Calu3 (cell line): ENCODE results near the gene ARHGEF7. TPM values are rescaled to one million over a fixed set of nuclear protein-coding genes. Genes with fewer than 3 reads are reported as not detected.

ENCODE experiments used
- BruUV-seq: library from RNA; stranded (reverse); fragments of 400-500 nt; replicated peaks from 2 replicates; lab custom pipeline; 2021; lab: Mats Ljungman, UMichigan
- CTCF ChIA-PET: fragments of 300-600 bp; sonication (Branson Sonifier 250); formaldehyde crosslinking; loops from one replicate; lab custom pipeline; 2022; ENCODE audit warnings: antibody characterized with exemption; lab: Charles Lee
- DNase-seq: peaks from one replicate; pipeline ENCODE4 v3.0.0; 2022
- H3K27ac Mint-ChIP-seq: one replicate; pipeline ENCODE4 v1.8.0; 2022; ENCODE audit warnings: mixed read lengths; ENCODE audit not compliant: unreplicated experiment
- H3K27me3 Mint-ChIP-seq: one replicate; pipeline ENCODE4 v1.8.0; 2022; ENCODE audit warnings: mixed read lengths; ENCODE audit not compliant: unreplicated experiment
- H3K36me3 Mint-ChIP-seq: one replicate; pipeline ENCODE4 v1.8.0; 2022; ENCODE audit warnings: mild to moderate bottlenecking, moderate library complexity, mixed read lengths; ENCODE audit not compliant: insufficient read depth, unreplicated experiment
- H3K4me1 Mint-ChIP-seq: one replicate; pipeline ENCODE4 v1.8.0; 2022; ENCODE audit warnings: mild to moderate bottlenecking, low read depth, mixed read lengths; ENCODE audit not compliant: unreplicated experiment
- H3K4me3 Mint-ChIP-seq: one replicate; pipeline ENCODE4 v1.8.0; 2022; ENCODE audit warnings: mild to moderate bottlenecking, low read depth, moderate library complexity, mixed read lengths; ENCODE audit not compliant: unreplicated experiment
- H3K9me3 Mint-ChIP-seq: one replicate; pipeline ENCODE4 v1.8.0; 2022; ENCODE audit warnings: low read depth, mixed read lengths; ENCODE audit not compliant: unreplicated experiment
- intact Hi-C: fragments of 100-400 bp; cut with micrococcal nuclease; formaldehyde crosslinking; loops from one replicate; pipeline ENCODE4 v1.10.0; 2022; ENCODE audit not compliant: unreplicated experiment
- total RNA-seq: library from RNA; stranded (reverse); gene quantifications from 2 replicates; pipeline ENCODE4 v1.2.3, GENCODE V29; 2022
- TF ChIP-seq, protein P1 (sequence below): fragments of 200-600 bp; IDR thresholded peaks from one replicate; pipeline ENCODE4 v1.8.0; 2022; ENCODE audit warnings: antibody characterized with exemption; ENCODE audit not compliant: unreplicated experiment

ARHGEF7 gene
- total RNA-seq, 1 experiment from 2014 or later = 17.7 TPM

DNA sequence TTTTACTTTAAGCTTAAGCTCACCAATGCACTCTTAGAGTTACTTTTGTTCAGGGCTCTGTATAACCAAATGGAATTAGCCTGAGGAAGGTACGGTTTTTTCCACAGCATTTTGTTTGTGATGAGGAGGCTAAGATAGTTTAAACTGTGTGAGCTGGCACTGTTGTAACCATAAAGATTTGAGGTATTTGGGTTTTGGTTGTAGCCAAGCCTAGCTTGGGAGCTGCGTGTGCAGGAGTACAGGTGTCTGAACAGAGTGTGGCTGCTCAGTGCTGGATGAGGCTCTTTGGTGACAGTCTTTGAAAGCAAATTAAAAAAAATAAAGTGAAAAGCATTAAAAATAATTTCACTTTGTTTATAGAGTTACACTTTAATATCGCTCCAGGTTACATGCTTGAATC, 56.0 kb downstream of the ARHGEF7 start:
- H3K4me1 Mint-ChIP-seq = peaks cover 9% of the 10 kb centered on the region
- H3K27me3 Mint-ChIP-seq = no peaks in the 10 kb centered on the region
- BruUV-seq = no TSS peak
- no peaks in the 10 kb centered on the region for H3K36me3 Mint-ChIP-seq
- no peak overlapping the region for H3K4me3 Mint-ChIP-seq
- CTCF ChIA-PET = no interaction called here
- DNase-seq = no peak
- H3K27ac Mint-ChIP-seq = no peak overlapping the region
- TF ChIP-seq, protein P1, sequence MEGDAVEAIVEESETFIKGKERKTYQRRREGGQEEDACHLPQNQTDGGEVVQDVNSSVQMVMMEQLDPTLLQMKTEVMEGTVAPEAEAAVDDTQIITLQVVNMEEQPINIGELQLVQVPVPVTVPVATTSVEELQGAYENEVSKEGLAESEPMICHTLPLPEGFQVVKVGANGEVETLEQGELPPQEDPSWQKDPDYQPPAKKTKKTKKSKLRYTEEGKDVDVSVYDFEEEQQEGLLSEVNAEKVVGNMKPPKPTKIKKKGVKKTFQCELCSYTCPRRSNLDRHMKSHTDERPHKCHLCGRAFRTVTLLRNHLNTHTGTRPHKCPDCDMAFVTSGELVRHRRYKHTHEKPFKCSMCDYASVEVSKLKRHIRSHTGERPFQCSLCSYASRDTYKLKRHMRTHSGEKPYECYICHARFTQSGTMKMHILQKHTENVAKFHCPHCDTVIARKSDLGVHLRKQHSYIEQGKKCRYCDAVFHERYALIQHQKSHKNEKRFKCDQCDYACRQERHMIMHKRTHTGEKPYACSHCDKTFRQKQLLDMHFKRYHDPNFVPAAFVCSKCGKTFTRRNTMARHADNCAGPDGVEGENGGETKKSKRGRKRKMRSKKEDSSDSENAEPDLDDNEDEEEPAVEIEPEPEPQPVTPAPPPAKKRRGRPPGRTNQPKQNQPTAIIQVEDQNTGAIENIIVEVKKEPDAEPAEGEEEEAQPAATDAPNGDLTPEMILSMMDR = no peak
- intact Hi-C loops = no loop called here
- no peaks in the 10 kb centered on the region for H3K9me3 Mint-ChIP-seq

DNA sequence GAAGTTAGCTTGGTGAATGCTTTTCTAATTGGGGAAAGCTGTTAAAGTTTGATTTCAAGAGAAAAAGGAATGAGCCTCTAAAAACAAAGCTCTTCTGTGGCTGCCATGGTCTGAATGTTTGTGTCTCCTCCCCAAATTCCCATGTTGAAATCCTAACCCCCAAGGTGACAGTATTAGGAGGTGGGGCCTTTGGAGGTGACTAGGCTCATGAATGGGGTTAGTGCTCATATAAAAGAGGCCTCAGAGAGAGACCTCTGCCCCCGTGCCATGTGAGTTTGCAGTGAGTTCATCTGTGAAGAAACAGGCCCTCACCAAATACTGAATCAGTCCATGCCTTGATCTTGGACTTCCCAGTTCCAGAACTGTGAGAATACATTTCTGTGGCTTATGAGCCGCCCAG, 56.5 kb downstream of the ARHGEF7 start:
- CTCF ChIA-PET = no interaction called here
- no peak overlapping the region for H3K4me3 Mint-ChIP-seq
- TF ChIP-seq, protein P1 = no peak
- H3K9me3 Mint-ChIP-seq = no peaks in the 10 kb centered on the region
- no peak overlapping the region for H3K27ac Mint-ChIP-seq
- intact Hi-C loops = no loop called here
- BruUV-seq = no TSS peak
- peaks cover 5% of the 10 kb centered on the region for H3K4me1 Mint-ChIP-seq
- H3K27me3 Mint-ChIP-seq = no peaks in the 10 kb centered on the region
- no peak for DNase-seq
- H3K36me3 Mint-ChIP-seq = no peaks in the 10 kb centered on the region

- BruUV-seq = no TSS peak
- no peaks in the 10 kb centered on the region for H3K9me3 Mint-ChIP-seq
- TF ChIP-seq, protein P1 = no peak
- no peaks in the 10 kb centered on the region for H3K4me1 Mint-ChIP-seq
- CTCF ChIA-PET = no interaction called here
- no peaks in the 10 kb centered on the region for H3K36me3 Mint-ChIP-seq
- intact Hi-C loops = no loop called here
- H3K27ac Mint-ChIP-seq = no peak overlapping the region
- no peak overlapping the region for H3K4me3 Mint-ChIP-seq
- no peak for DNase-seq
- no peaks in the 10 kb centered on the region for H3K27me3 Mint-ChIP-seq
Observed at GRCh38 chr13:111174377-111175114, 59.4 kb downstream of the ARHGEF7 start.

- TF ChIP-seq, protein P1 = no peak
- H3K4me3 Mint-ChIP-seq = no peak overlapping the region
- no TSS peak for BruUV-seq
- no peaks in the 10 kb centered on the region for H3K36me3 Mint-ChIP-seq
- no peaks in the 10 kb centered on the region for H3K9me3 Mint-ChIP-seq
- CTCF ChIA-PET = no interaction called here
- no peaks in the 10 kb centered on the region for H3K27me3 Mint-ChIP-seq
- no peaks in the 10 kb centered on the region for H3K4me1 Mint-ChIP-seq
- H3K27ac Mint-ChIP-seq = no peak overlapping the region
- DNase-seq = no peak
- intact Hi-C loops = no loop called here
Observed at GRCh38 chr13:111175372-111175771, 60.3 kb downstream of the ARHGEF7 start.
